GM18508 (cell line): ENCODE results near the gene CMIP.
"Not testable (repeated sequence)": the region's sequence is repeated elsewhere in the genome, so short reads cannot be mapped to it uniquely, and the experiment has no call there.

ENCODE experiments used
- ATAC-seq: cut with Tn5 transposase; IDR thresholded peaks from one replicate; pipeline ENCODE4 v1.9.1; 2021; ENCODE audit warnings: moderate number of reproducible peaks; ENCODE audit not compliant: insufficient read depth, unreplicated experiment

Gene CMIP

GRCh38 chr16:81513204-81514040, 68.8 kb downstream of the CMIP start:
- no peak for ATAC-seq

- ATAC-seq = no peak
Observed at GRCh38 chr16:81514041-81514559, 69.5 kb downstream of the CMIP start.

GRCh38 chr16:81514568-81515258, 70.1 kb downstream of the CMIP start:
- ATAC-seq = no peak

- ATAC-seq = no peak
Observed at GRCh38 chr16:81515281-81515680, 70.7 kb downstream of the CMIP start.

- no peak for ATAC-seq
Observed at GRCh38 chr16:81515721-81516120, 71.1 kb downstream of the CMIP start.

- ATAC-seq = no peak
Observed at GRCh38 chr16:81516478-81517149, 72.0 kb downstream of the CMIP start.

- ATAC-seq = no peak
Observed at GRCh38 chr16:81517150-81517499, 72.5 kb downstream of the CMIP start.

- no peak for ATAC-seq
Observed at GRCh38 chr16:81517629-81518438, 73.2 kb downstream of the CMIP start.

GRCh38 chr16:81518439-81518757, 73.8 kb downstream of the CMIP start:
- ATAC-seq = no peak

GRCh38 chr16:81519301-81520150, 74.9 kb downstream of the CMIP start:
- no peak for ATAC-seq

- ATAC-seq = no peak
Observed at GRCh38 chr16:81520151-81520470, 75.5 kb downstream of the CMIP start.

- no peak for ATAC-seq
Observed at GRCh38 chr16:81520560-81521135, 76.0 kb downstream of the CMIP start.

- peak; percentile 49 for ATAC-seq
Observed at GRCh38 chr16:81521141-81521626, 76.6 kb downstream of the CMIP start.

- ATAC-seq = no peak
Observed at GRCh38 chr16:81522108-81522701, 77.6 kb downstream of the CMIP start.

GRCh38 chr16:81522851-81523250, 78.2 kb downstream of the CMIP start:
- not testable (repeated sequence) for ATAC-seq

GRCh38 chr16:81523387-81524115, 78.9 kb downstream of the CMIP start:
- ATAC-seq = no peak

- ATAC-seq = no peak
Observed at GRCh38 chr16:81524382-81524781, 79.8 kb downstream of the CMIP start.

- ATAC-seq = not testable (repeated sequence)
Observed at GRCh38 chr16:81524885-81525284, 80.3 kb downstream of the CMIP start.
